Panc1 (cell line): ENCODE data around the gene SRSF2. TPM values are rescaled to one million over a fixed set of nuclear protein-coding genes. Genes with fewer than 3 reads are reported as not detected.

ENCODE experiments used
- ATAC-seq: fragments of 200-7000 bp; cut with Tn5 transposase; 2 replicates; pipeline ENCODE4 v1.9.1; 2020; ENCODE audit warnings: mild to moderate bottlenecking, moderate library complexity
- BruUV-seq: library from RNA; stranded (reverse); fragments of 400-500 nt; replicated peaks from 2 replicates; lab custom pipeline; 2021; lab: Mats Ljungman, UMichigan
- CTCF ChIA-PET: fragments of 300-600 bp; sonication (Branson Sonifier 250); formaldehyde crosslinking; loops from one replicate; lab custom pipeline; 2022; ENCODE audit warnings: antibody characterized with exemption; lab: Charles Lee
- POLR2A ChIA-PET: fragments of 300-600 bp; sonication (Branson Sonifier 250); formaldehyde crosslinking; loops from one replicate; lab custom pipeline; 2022; ENCODE audit warnings: antibody characterized with exemption; lab: Charles Lee
- DNase-seq: peaks from one replicate; pipeline ENCODE4 v3.0.0-alpha.2; 2010; ENCODE audit warnings: low read depth, low spot score
- H3K27ac ChIP-seq: 2 replicates; pipeline ENCODE4 v1.5.1; 2011; ENCODE audit warnings: mild to moderate bottlenecking, low read length, inconsistent platforms
- H3K27me3 ChIP-seq: fragments of 200-500 bp; sonication (Bioruptor generic); 2 replicates; pipeline ENCODE4 v1.6.0; 2014; ENCODE audit warnings: low read length, inconsistent platforms; ENCODE audit not compliant: control insufficient read depth, insufficient read depth
- H3K36me3 ChIP-seq: fragments of 200-500 bp; sonication (Bioruptor generic); 2 replicates; pipeline ENCODE4 v1.5.1; 2014; ENCODE audit warnings: inconsistent platforms, mild to moderate bottlenecking, low read length, moderate library complexity; ENCODE audit not compliant: control insufficient read depth, insufficient read depth
- H3K4me1 ChIP-seq: 2 replicates; pipeline ENCODE4 v1.5.1; 2011; ENCODE audit warnings: inconsistent platforms, mild to moderate bottlenecking, low read length, moderate library complexity; ENCODE audit not compliant: control insufficient read depth, insufficient read depth
- H3K4me3 ChIP-seq, 2 experiments: 2 replicates each; pipeline ENCODE4 v1.5.1; 2011 to 2012; ENCODE audit warnings: low read depth in 2 of 2, low read length in 2 of 2, mild to moderate bottlenecking in 2 of 2, inconsistent platforms in 1 of 2, moderate library complexity in 1 of 2
- H3K9me3 ChIP-seq: fragments of 200-500 bp; sonication (Bioruptor generic); 2 replicates; pipeline ENCODE4 v1.5.1; 2014; ENCODE audit warnings: low read depth, mild to moderate bottlenecking, inconsistent platforms, low read length, moderate library complexity; ENCODE audit not compliant: control insufficient read depth, insufficient read depth
- POLR2AphosphoS5 ChIP-seq: IDR thresholded peaks from 2 replicates; pipeline ENCODE4 v1.6.1; 2012; ENCODE audit warnings: mild to moderate bottlenecking, low read depth, low read length, moderate library complexity
- REST ChIP-seq, 2 experiments: IDR thresholded peaks; 2 replicates each; pipeline ENCODE4 v1.6.1; 2011 to 2012; ENCODE audit warnings: low read depth in 2 of 2, control low read depth in 1 of 2, low read length in 1 of 2, mild to moderate bottlenecking in 1 of 2, moderate library complexity in 1 of 2; ENCODE audit not compliant: insufficient read depth in 1 of 2
- SIN3A ChIP-seq: IDR thresholded peaks from 2 replicates; pipeline ENCODE4 v1.6.1; 2012; ENCODE audit warnings: low read depth, mild to moderate bottlenecking, low read length, moderate library complexity, borderline replicate concordance; ENCODE audit not compliant: insufficient read depth
- TCF7L2 ChIP-seq: IDR thresholded peaks from 2 replicates; pipeline ENCODE4 v1.6.1; 2011; ENCODE audit warnings: mild to moderate bottlenecking, low read depth, low read length, inconsistent platforms
- in situ Hi-C: cut with HindIII; loops from 2 replicates; pipeline ENCODE4 v1.10.0; 2016; ENCODE audit warnings: low sequenced_read_pairs, low pct_unique_long_range_greater_than_20kb
- intact Hi-C: fragments of 100-400 bp; cut with micrococcal nuclease; formaldehyde crosslinking; loops from one replicate; pipeline ENCODE4 v1.10.0; 2022; ENCODE audit not compliant: unreplicated experiment
- total RNA-seq: library from RNA; stranded (reverse); gene quantifications from one replicate; pipeline ENCODE4 v1.2.1, GENCODE V29; 2021; ENCODE audit not compliant: unreplicated experiment
- TF ChIP-seq, protein P1 (sequence below): fragments of 450-650 bp; IDR thresholded peaks from 2 replicates; pipeline ENCODE4 v1.5.1; 2017; ENCODE audit warnings: mild to moderate bottlenecking

The SRSF2 gene
- total RNA-seq, 1 experiment from 2014 or later, result 436 TPM

DNA sequence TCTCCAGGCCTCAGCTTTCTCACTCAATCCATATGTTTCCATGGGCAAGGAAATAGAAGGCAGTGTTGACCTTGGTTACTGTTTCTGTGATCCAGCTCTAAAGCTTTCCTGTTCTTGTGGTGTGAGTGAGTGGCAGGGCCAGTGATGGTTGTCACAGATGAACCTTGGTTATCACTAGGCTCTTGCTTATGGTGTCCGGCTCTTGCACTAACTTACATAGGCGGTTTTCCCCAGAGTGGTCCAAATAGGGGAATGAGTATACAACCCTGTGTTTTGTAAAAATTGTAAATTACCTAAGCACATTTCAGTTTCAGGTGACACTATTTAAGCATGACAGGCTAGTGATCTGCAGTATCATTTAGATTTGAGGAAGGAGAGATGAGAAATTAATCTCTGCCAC, 7.6 kb upstream of the SRSF2 start:
- no peaks in the 10 kb centered on the region for H3K9me3 ChIP-seq
- no peaks in the 10 kb centered on the region for H3K27me3 ChIP-seq
- ChIA-PET POLR2A (no interaction called here), CTCF (no interaction called here)
- no TSS peak for BruUV-seq
- H3K36me3 ChIP-seq, result peaks cover 23% of the 10 kb centered on the region
- ATAC-seq (no peak), DNase-seq (no peak)
- no peak for TF ChIP-seq SIN3A
- TF ChIP-seq, protein P1, sequence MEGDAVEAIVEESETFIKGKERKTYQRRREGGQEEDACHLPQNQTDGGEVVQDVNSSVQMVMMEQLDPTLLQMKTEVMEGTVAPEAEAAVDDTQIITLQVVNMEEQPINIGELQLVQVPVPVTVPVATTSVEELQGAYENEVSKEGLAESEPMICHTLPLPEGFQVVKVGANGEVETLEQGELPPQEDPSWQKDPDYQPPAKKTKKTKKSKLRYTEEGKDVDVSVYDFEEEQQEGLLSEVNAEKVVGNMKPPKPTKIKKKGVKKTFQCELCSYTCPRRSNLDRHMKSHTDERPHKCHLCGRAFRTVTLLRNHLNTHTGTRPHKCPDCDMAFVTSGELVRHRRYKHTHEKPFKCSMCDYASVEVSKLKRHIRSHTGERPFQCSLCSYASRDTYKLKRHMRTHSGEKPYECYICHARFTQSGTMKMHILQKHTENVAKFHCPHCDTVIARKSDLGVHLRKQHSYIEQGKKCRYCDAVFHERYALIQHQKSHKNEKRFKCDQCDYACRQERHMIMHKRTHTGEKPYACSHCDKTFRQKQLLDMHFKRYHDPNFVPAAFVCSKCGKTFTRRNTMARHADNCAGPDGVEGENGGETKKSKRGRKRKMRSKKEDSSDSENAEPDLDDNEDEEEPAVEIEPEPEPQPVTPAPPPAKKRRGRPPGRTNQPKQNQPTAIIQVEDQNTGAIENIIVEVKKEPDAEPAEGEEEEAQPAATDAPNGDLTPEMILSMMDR, result no peak
- no peak for TF ChIP-seq TCF7L2
- no peak for TF ChIP-seq POLR2AphosphoS5
- TF ChIP-seq REST (IDR thresholded peaks at IDR 0.05; ENCODE audit: insufficient read depth in 1 of 2, low read depth in 2 of 2, low read length in 1 of 2), result no peak
- no peak overlapping the region for H3K4me3 ChIP-seq
- H3K4me1 ChIP-seq, result peaks cover 10% of the 10 kb centered on the region; the same call in 1 of the 2 replicates
- intact Hi-C loops (no loop called here), in situ Hi-C loops (no loop called here)
- no peak overlapping the region for H3K27ac ChIP-seq

GRCh38 chr17:76742958-76743357, 5.8 kb upstream of the SRSF2 start:
- BruUV-seq, result no TSS peak
- intact Hi-C loops (no loop called here), in situ Hi-C loops (no loop called here)
- Histone ChIP-seq H3K4me3 (no peak overlapping the region), H3K27ac (no peak overlapping the region), H3K36me3 (peaks cover 25% of the 10 kb centered on the region), H3K4me1 (peaks cover 22% of the 10 kb centered on the region), H3K27me3 (no peaks in the 10 kb centered on the region), H3K9me3 (no peaks in the 10 kb centered on the region)
- TF ChIP-seq REST (IDR thresholded peaks at IDR 0.05; ENCODE audit: insufficient read depth in 1 of 2, low read depth in 2 of 2, low read length in 1 of 2) (no peak), POLR2AphosphoS5 (no peak), SIN3A (no peak), TCF7L2 (no peak)
- TF ChIP-seq, protein P1, result no peak
- ATAC-seq (no peak), DNase-seq (no peak)
- CTCF ChIA-PET, result no interaction called here
- POLR2A ChIA-PET, result no interaction called here
